KOPT-K1 (cell line): Measurements from ENCODE around the gene MYO5B.

Source experiments
- H3K27ac ChIP-seq: fragments of 200-600 bp; sonication (generic); 2 replicates; pipeline ENCODE4 v1.5.1; 2016; ENCODE audit warnings: antibody characterized with exemption, mild to moderate bottlenecking, low read depth, low read length; ENCODE audit not compliant: poor library complexity, severe bottlenecking
- H3K36me3 ChIP-seq: fragments of 200-600 bp; sonication (generic); 2 replicates; pipeline ENCODE4 v1.5.1; 2017; ENCODE audit warnings: antibody characterized with exemption, mild to moderate bottlenecking, low read length, moderate library complexity; ENCODE audit not compliant: insufficient read depth
- H3K9me3 ChIP-seq: fragments of 200-600 bp; sonication (generic); 2 replicates; pipeline ENCODE4 v1.5.1; 2017; ENCODE audit warnings: antibody characterized with exemption, low read length, mild to moderate bottlenecking; ENCODE audit not compliant: insufficient read depth, poor library complexity, severe bottlenecking

MYO5B gene

DNA sequence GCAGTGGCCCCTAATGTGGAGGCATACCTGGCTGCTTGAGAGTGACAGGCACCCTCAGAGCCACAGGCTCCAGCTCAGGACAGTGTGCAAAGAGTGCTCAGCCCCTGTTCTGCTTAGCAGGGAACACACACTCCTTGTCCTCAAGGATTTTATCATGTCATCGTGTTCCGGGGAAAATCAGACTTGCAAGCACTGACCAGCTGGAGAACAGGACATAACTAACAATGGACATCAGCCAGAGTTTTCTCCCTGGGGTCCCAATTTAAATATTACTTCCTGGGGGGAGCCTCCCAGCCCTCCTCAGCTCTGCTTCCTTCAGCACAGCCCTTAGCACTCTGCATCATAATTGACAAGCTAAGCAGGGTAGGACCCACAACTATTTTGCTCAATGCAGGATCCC, 206.2 kb downstream of the MYO5B start:
- Histone ChIP-seq H3K36me3 (no peaks in the 10 kb centered on the region), H3K27ac (no peak overlapping the region), H3K9me3 (no peaks in the 10 kb centered on the region)

DNA sequence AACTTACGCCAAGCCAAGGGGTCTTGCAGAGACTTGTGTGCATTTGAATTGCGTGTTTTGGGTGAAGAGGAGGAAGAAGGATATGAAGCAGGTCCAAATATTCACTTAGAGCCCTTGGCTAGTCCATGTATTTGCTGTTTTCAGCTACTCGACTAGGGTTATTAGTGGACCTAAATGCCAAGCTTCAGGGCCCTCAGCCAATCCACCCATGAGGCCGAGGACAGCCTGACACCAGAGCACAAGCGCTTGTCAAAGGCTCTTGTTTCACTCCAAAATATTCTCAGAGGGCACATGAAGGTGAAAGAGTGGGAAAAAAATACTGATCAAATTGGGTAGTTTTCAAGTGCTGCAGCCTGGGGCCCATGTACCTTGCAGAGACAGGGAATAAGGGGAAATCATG, 206.8 kb downstream of the MYO5B start:
- Histone ChIP-seq H3K9me3 (no peaks in the 10 kb centered on the region), H3K36me3 (no peaks in the 10 kb centered on the region), H3K27ac (no peak overlapping the region)

DNA sequence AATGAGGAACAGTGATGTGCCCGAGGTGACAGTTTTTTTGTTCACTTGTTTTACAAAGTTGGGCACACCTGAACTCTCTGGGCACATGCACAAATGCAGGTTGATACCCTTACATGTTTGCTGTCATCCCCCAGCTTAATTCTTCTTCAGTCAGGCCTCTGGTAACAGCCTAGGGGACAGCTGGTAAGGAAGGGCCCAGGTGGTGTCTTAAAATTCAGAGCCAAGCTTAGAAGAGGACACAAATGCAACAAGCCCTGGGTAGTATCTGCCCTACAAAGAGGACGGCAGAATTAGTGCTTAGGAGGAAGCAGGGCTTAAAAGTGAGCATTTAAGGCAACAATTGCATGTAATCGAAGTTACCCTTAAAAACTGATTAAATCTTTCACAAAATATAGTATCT, 209.7 kb downstream of the MYO5B start:
- Histone ChIP-seq H3K27ac (no peak overlapping the region), H3K9me3 (no peaks in the 10 kb centered on the region), H3K36me3 (no peaks in the 10 kb centered on the region)

DNA sequence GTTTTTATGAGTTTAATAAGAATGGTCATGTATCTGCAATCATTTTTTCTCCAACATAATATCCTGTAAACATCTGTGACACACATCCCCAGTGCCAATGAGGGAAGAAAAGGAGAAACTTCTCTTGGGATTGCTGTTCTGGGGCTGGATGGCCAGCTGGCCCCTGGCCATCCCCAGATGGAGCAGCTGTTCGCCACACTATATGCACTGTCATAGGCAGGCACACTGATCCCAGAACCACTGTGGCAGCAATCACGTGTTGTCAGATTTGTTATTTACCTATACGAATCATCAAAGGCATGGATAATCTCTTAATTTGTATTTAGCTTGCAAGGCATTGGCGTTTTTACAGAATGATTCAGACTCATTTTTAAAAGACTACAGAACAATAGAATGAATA, 214.1 kb downstream of the MYO5B start:
- H3K27ac ChIP-seq, result no peak overlapping the region
- no peaks in the 10 kb centered on the region for H3K36me3 ChIP-seq
- H3K9me3 ChIP-seq, result no peaks in the 10 kb centered on the region

DNA sequence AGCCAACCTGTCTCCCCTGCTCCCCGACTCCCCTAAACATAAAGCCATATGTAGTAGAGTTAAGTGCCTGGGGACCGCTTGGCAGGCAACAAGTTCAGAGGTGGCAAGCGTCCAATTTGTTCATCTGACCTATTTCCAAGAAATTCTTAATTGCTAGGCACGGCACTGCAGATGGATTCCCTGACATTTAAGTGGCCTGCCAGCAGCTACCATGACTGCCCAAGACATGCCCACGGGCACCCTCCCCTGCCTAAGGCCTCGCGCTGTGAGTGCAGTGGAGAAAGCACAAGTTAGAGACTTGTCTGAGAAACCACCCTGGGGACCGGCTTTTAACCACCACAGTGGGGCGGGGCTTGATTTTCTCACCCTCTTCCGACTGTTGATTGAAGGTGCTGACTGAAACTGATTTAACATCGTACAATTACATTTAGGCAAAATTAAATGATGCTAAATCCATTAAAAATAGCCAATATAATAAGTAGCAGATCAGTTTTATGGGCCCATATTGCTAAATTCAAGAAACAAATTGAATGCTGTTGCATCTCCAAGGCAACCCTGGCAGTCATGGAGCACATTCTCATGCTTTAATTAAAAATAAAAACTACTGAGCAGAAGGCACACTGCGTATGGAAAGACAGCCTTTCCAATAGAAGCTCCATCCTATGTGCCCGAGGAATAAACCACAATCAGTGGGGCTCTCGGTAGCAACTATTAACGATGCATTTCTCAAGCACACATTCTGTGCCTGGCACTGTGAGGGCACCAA, 218.0 kb downstream of the MYO5B start:
- H3K9me3 ChIP-seq, result no peaks in the 10 kb centered on the region
- H3K36me3 ChIP-seq, result no peaks in the 10 kb centered on the region
- no peak overlapping the region for H3K27ac ChIP-seq

DNA sequence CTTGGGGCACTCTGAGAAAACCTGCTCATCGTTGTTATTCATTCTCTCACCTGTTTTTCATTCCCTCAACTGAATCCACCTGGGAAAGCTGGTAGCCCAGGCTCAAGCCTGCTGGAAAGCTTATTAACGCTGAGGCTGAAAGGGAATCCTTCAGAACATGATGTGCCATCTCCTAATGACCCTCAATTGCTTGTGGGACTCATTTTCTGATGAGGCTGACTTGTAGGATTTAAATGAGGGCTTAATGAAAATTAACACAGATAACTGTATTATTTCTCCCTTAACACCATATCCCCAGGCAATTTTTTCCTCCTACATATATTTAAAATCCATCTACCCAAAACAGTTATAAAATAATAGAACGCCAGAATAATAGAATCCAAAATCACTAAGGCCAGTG, 218.9 kb downstream of the MYO5B start:
- no peak overlapping the region for H3K27ac ChIP-seq
- no peaks in the 10 kb centered on the region for H3K36me3 ChIP-seq
- H3K9me3 ChIP-seq, result no peaks in the 10 kb centered on the region

DNA sequence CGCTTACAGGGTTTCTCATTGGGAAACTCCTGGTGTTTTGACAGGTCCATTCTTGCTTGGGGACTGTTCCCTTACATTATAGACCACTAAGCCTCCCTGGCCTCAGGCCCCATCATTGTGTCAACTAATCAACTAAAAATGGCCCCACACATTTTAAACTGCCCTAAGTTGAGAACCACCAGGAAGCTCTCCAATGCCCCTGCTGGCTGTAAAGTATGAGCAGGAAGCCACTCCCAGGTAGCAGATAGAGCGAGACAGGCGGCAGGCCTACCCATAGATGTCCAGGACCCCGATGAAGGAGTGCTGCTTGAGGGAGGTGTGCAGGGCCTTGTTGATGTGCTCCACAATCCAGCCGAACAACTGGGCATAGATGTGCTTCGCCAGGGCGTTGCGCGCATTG, 220.9 kb downstream of the MYO5B start:
- Histone ChIP-seq H3K36me3 (no peaks in the 10 kb centered on the region), H3K27ac (no peak overlapping the region), H3K9me3 (no peaks in the 10 kb centered on the region)

DNA sequence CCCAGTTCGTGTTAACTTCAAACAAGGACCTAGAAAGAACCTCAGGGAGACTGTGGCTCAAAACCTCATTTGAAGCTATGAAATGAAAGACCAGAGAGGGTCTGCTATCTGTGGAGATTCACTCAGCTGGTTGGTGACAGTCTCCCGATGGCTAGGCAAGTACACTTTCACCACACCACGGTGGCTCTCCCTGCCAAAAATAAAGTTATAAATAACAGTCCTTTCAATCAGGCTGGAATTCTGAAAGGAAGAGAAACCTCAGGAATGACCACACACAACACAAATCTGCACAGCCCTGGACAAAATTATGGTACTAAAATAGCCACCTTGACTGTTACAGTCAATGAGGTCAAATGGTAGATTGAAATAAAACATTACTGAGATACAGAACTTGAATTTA, 221.4 kb downstream of the MYO5B start:
- no peaks in the 10 kb centered on the region for H3K36me3 ChIP-seq
- no peaks in the 10 kb centered on the region for H3K9me3 ChIP-seq
- no peak overlapping the region for H3K27ac ChIP-seq

DNA sequence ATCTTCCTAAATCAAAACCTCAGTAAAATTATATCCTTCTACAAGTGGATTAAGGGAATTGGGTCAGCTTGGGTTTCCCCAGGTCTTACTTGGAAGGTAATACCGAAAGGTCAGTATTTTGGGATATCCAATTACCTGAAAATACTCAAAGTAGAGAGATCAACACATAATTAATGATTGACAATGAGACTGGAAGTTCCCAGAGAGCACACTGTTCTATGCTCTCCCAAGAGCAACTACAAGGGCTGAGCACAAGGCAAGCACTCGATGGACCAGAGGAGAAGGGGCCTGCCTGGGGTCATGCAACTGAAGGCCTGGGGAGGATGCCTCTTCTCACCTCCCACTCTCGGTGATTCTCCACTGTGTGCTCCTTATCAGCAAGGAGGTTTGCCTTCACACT, 222.4 kb downstream of the MYO5B start:
- Histone ChIP-seq H3K27ac (no peak overlapping the region), H3K9me3 (no peaks in the 10 kb centered on the region), H3K36me3 (no peaks in the 10 kb centered on the region)

DNA sequence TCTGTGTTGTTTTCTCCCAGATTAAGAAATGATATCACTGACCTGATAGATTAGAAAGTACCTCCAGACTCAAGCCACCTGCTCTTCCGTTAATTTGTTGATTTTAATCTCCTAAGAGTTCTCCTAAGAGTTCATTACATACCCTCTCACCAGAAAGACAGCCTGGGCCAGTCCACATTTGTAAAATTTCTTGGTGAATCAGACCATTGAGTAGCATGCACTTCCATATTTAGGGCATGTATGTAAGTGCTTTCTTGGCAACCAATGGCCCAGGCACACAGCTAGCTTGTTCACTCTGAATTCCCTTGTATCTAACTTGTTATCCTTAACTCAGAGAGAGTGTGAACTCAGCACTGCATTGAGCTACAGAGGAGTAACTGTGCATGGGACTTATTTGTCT, 223.5 kb downstream of the MYO5B start:
- no peaks in the 10 kb centered on the region for H3K36me3 ChIP-seq
- no peak overlapping the region for H3K27ac ChIP-seq

GRCh38 chr18:49970319-49970718, 224.6 kb downstream of the MYO5B start:
- Histone ChIP-seq H3K9me3 (no peaks in the 10 kb centered on the region), H3K36me3 (no peaks in the 10 kb centered on the region), H3K27ac (no peak overlapping the region)

More for the DNA sequence above, 223.5 kb downstream of the MYO5B start:
- H3K9me3 ChIP-seq, result no peaks in the 10 kb centered on the region

DNA sequence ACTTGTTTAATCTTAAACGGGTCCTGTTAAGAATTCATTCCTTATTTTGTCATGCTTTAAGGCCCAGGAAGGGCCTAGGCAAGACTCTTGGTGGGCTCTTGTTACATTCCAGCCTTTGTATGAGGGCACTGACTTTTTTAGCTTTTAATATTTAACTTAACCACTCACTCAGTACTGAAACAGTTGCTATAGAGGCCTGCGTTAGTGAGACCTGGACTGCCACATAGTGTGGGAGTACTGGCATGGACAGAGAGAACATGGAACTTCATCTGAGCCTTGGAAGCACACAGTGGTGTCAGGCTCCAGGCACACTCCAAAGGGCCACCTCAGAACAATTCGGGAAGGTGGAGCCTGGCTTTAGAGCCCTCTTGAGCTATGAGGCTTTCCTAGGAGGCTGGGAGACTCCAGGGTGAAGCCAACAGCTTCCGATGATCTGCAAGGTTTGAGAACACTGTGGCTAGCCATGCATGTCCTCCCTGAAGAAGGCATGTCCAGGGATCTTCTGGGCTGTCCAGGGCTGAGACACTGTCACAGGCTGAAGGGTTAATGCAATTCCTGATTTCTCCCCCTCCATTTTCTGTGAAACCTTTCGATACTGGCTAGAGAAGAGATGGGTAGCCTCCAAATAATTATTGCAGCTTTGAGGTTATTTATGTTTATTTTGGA, 226.2 kb downstream of the MYO5B start:
- Histone ChIP-seq H3K36me3 (no peaks in the 10 kb centered on the region), H3K9me3 (no peaks in the 10 kb centered on the region), H3K27ac (no peak overlapping the region)

DNA sequence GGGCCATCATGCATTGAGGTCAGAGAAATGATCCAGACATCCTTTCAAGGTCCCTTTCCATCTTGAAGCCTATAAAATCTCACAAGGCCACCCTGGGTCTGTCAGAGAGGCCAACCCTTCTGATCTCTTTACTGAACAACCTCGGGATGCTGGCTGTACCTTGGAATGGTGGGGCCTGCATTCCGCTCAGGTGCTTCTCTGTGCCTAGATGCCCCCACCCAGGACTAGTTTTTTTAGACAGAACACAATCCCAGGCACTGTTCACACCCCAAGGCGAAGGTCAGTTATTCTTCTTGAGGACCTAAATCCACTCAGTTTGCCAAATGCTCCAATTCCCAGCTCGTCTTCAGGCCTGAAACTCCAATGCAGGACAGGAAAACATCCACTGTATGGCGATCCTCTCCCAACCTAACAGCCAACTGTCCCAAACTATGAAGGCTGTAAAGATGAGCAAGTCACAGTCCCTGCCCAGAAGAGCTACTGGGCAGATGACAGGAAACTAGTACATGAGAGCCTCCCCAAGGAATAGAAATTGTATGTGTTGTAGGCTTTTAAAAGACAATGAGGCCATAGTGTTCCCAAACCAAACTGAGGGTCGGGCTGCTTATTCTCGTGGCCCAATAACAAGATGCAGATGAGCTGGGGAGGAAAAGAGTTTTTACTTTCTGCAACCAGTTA, 227.2 kb downstream of the MYO5B start:
- Histone ChIP-seq H3K9me3 (no peaks in the 10 kb centered on the region), H3K27ac (no peak overlapping the region)

DNA sequence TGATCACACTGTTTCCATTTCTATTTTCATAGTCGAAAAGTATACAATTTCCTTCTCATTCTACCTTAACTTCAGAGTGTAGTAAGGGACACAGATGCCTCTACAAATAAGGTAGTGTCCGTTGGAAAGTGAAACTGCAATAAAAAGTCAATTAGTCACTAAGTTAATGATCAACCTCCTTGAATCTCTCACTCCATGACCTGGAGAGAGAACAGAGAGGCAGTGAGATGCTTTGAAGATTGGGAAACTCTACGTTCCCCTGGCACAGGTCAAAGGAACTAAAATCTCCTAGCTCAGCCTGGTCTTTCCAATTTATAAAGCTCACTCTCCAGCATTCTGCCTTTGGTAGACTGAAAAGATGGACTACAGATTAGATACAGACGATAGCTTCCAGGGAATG, 227.8 kb downstream of the MYO5B start:
- H3K36me3 ChIP-seq, result no peaks in the 10 kb centered on the region
- H3K9me3 ChIP-seq, result no peaks in the 10 kb centered on the region
- H3K27ac ChIP-seq, result no peak overlapping the region

More for the DNA sequence above, 227.2 kb downstream of the MYO5B start:
- H3K36me3 ChIP-seq, result no peaks in the 10 kb centered on the region

GRCh38 chr18:49966090-49966489, 228.9 kb downstream of the MYO5B start:
- no peaks in the 10 kb centered on the region for H3K36me3 ChIP-seq
- H3K9me3 ChIP-seq, result no peaks in the 10 kb centered on the region
- no peak overlapping the region for H3K27ac ChIP-seq
